Measurements from ENCODE around the gene PSMD6. TPM values are rescaled to one million over a fixed set of nuclear protein-coding genes. Genes with fewer than 3 reads are reported as not detected.

Gene PSMD6
- total RNA-seq, 1 experiment from 2014 or later: 66.5 TPM

DNA sequence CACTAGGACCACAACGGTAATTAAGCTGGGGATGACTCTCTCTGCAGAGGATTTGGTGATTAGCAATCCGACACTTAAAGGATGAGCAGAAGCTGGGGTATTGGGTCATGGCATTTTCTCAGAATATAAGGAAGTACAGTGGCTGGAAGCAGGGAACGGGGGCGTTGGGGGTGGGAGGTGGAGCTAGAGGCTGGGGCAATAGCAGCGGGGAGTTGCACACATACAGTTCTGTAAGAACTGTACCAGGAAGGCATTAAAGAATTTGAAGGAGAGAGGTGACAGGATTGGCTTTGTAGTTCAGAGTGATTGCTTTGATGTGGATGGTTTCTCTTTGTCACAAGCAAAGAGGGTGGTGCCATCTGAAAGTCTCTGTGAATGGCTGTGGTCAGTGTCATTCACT is 28.2 kb downstream of the PSMD6 start:
- DNase-seq (ENCODE audit: low spot score): no peak
- H3K4me3 ChIP-seq (ENCODE audit: low read depth, low read length, poor library complexity, severe bottlenecking): no peak overlapping the region
- no peaks in the 10 kb centered on the region for H3K9me3 ChIP-seq (ENCODE audit: low read depth, low read length, poor library complexity, severe bottlenecking)
- CTCF ChIA-PET: no interaction called here
- POLR2A ChIA-PET (ENCODE audit: low non-redundant PET): no interaction called here
- BruUV-seq (replicated peaks): no TSS peak
- H3K4me1 ChIP-seq (ENCODE audit: insufficient read depth, low read length, poor library complexity, severe bottlenecking): no peaks in the 10 kb centered on the region
- H3K27me3 ChIP-seq (replicated peaks; ENCODE audit: insufficient read depth, low read depth, low read length, poor library complexity): no peaks in the 10 kb centered on the region
- H3K27ac ChIP-seq (ENCODE audit: low read depth, low read length, poor library complexity, severe bottlenecking): no peak overlapping the region
- no peaks in the 10 kb centered on the region for H3K36me3 ChIP-seq (ENCODE audit: insufficient read depth, low read length, poor library complexity, severe bottlenecking)
- TF ChIP-seq EZH2 (IDR thresholded peaks at IDR 0.05; ENCODE audit: borderline replicate concordance, low read depth, low read length, poor library complexity, severe bottlenecking): no peak
- no peak for TF ChIP-seq CTCF (conservative IDR thresholded peaks at IDR 0.05; ENCODE audit: low read depth, low read length)
- intact Hi-C loops (cut with micrococcal nuclease; ENCODE audit: unreplicated experiment): loop anchor here (10.0 kb wide), 1 partner anchor 640 kb away; no protein-coding TSS in a partner anchor

GRCh38 chr3:63993653-63994079 is 29.6 kb downstream of the PSMD6 start:
- DNase-seq (ENCODE audit: low spot score): peak; percentile 72
- no peak overlapping the region for H3K4me3 ChIP-seq (ENCODE audit: low read depth, low read length, poor library complexity, severe bottlenecking)
- H3K4me1 ChIP-seq (ENCODE audit: insufficient read depth, low read length, poor library complexity, severe bottlenecking): no peaks in the 10 kb centered on the region
- intact Hi-C loops (cut with micrococcal nuclease; ENCODE audit: unreplicated experiment): loop anchor here (10.0 kb wide), 1 partner anchor 639 kb away; no protein-coding TSS in a partner anchor
- H3K9me3 ChIP-seq (ENCODE audit: low read depth, low read length, poor library complexity, severe bottlenecking): no peaks in the 10 kb centered on the region
- no peaks in the 10 kb centered on the region for H3K27me3 ChIP-seq (replicated peaks; ENCODE audit: insufficient read depth, low read depth, low read length, poor library complexity)
- peak; percentile 77 for TF ChIP-seq CTCF (conservative IDR thresholded peaks at IDR 0.05; ENCODE audit: low read depth, low read length)
- TF ChIP-seq EZH2 (IDR thresholded peaks at IDR 0.05; ENCODE audit: borderline replicate concordance, low read depth, low read length, poor library complexity, severe bottlenecking): no peak
- ChIA-PET POLR2A (ENCODE audit: low non-redundant PET) (no interaction called here), CTCF (interaction anchor here (0.7 kb wide), 3 partner anchors 33 to 653 kb away, joined by 3 to 9 read pairs (median 5); no protein-coding TSS in a partner anchor)
- no TSS peak for BruUV-seq (replicated peaks)
- H3K36me3 ChIP-seq (ENCODE audit: insufficient read depth, low read length, poor library complexity, severe bottlenecking): no peaks in the 10 kb centered on the region
- no peak overlapping the region for H3K27ac ChIP-seq (ENCODE audit: low read depth, low read length, poor library complexity, severe bottlenecking)

- Histone ChIP-seq H3K4me1 (ENCODE audit: insufficient read depth, low read length, poor library complexity, severe bottlenecking) (no peaks in the 10 kb centered on the region), H3K9me3 (ENCODE audit: low read depth, low read length, poor library complexity, severe bottlenecking) (no peaks in the 10 kb centered on the region), H3K27ac (ENCODE audit: low read depth, low read length, poor library complexity, severe bottlenecking) (no peak overlapping the region), H3K27me3 (replicated peaks; ENCODE audit: insufficient read depth, low read depth, low read length, poor library complexity) (no peaks in the 10 kb centered on the region), H3K4me3 (ENCODE audit: low read depth, low read length, poor library complexity, severe bottlenecking) (no peak overlapping the region), H3K36me3 (ENCODE audit: insufficient read depth, low read length, poor library complexity, severe bottlenecking) (no peaks in the 10 kb centered on the region)
- intact Hi-C loops (cut with micrococcal nuclease; ENCODE audit: unreplicated experiment): loop anchor here (10.0 kb wide), 1 partner anchor 638 kb away; no protein-coding TSS in a partner anchor
- no TSS peak for BruUV-seq (replicated peaks)
- no peak for DNase-seq (ENCODE audit: low spot score)
- ChIA-PET CTCF (interaction anchor here (0.7 kb wide), 3 partner anchors 32 to 652 kb away, joined by 3 to 9 read pairs (median 5); no protein-coding TSS in a partner anchor), POLR2A (ENCODE audit: low non-redundant PET) (no interaction called here)
- TF ChIP-seq EZH2 (IDR thresholded peaks at IDR 0.05; ENCODE audit: borderline replicate concordance, low read depth, low read length, poor library complexity, severe bottlenecking): no peak
These were observed 30.6 kb downstream of the PSMD6 start for GRCh38 chr3:63992516-63993209.
